SU-DHL-6 (cell line): ENCODE results near the gene MOV10L1.
A peak's percentile ranks its signal among the peaks of the same experiment; 100 is the strongest.
"Not testable (repeated sequence)": the region's sequence is repeated elsewhere in the genome, so short reads cannot be mapped to it uniquely, and the experiment has no call there.

Source experiments
- H2AFZ ChIP-seq: fragments of 200-600 bp; sonication (generic); 2 replicates; pipeline ENCODE4 v1.6.1; 2014; ENCODE audit warnings: low read depth, mild to moderate bottlenecking, moderate library complexity, mixed read lengths, antibody characterized with exemption, low read length; ENCODE audit not compliant: severe bottlenecking
- H3F3A ChIP-seq: fragments of 200-600 bp; shearing (Covaris generic); 2 replicates; pipeline ENCODE4 v1.6.0; 2016; ENCODE audit warnings: antibody characterized with exemption, mild to moderate bottlenecking; ENCODE audit not compliant: insufficient read depth
- H3K27ac ChIP-seq: fragments of 200-600 bp; sonication (generic); 2 replicates; pipeline ENCODE4 v1.5.1; 2016; ENCODE audit warnings: low read depth, mild to moderate bottlenecking, low read length, moderate library complexity, mixed read lengths
- H3K27me3 ChIP-seq: fragments of 200-600 bp; sonication (generic), shearing (Covaris generic); 2 replicates; pipeline ENCODE4 v1.6.0; 2014; ENCODE audit warnings: mild to moderate bottlenecking, low read length
- H3K36me3 ChIP-seq: fragments of 200-600 bp; sonication (generic); 2 replicates; pipeline ENCODE4 v1.6.1; 2014; ENCODE audit warnings: mild to moderate bottlenecking, low read length, mixed read lengths
- H3K4me2 ChIP-seq: fragments of 300-600, 200-600 bp; shearing (Covaris generic), sonication (generic); 2 replicates; pipeline ENCODE4 v1.6.0; 2014; ENCODE audit warnings: low read length, low read depth, mild to moderate bottlenecking; ENCODE audit not compliant: poor library complexity, severe bottlenecking
- H3K4me3 ChIP-seq: fragments of 200-600 bp; sonication (generic); 2 replicates; pipeline ENCODE4 v1.5.1; 2014; ENCODE audit warnings: antibody characterized with exemption, low read length, mild to moderate bottlenecking, mixed read lengths; ENCODE audit not compliant: insufficient read depth, poor library complexity, severe bottlenecking
- H3K79me2 ChIP-seq: fragments of 200-600 bp; sonication (generic); 2 replicates; pipeline ENCODE4 v1.6.1; 2014; ENCODE audit warnings: mild to moderate bottlenecking, low read length, moderate library complexity; ENCODE audit not compliant: insufficient read depth
- H3K9ac ChIP-seq: fragments of 200-600 bp; sonication (generic); 2 replicates; pipeline ENCODE4 v1.7.0; 2014; ENCODE audit warnings: mild to moderate bottlenecking, low read length
- H3K9me2 ChIP-seq: fragments of 200-600 bp; sonication (generic); replicated peaks from 2 replicates; pipeline ENCODE4 v1.6.1; 2014; ENCODE audit warnings: low read length; ENCODE audit not compliant: insufficient read depth
- H3K9me3 ChIP-seq: fragments of 200-600 bp; sonication (generic); 2 replicates; pipeline ENCODE4 v1.6.1; 2014; ENCODE audit warnings: low read length, mixed read lengths; ENCODE audit not compliant: insufficient read depth
- H4K20me1 ChIP-seq: fragments of 200-600 bp; sonication (generic); 2 replicates; pipeline ENCODE4 v1.6.1; 2014; ENCODE audit warnings: low read depth, mild to moderate bottlenecking, antibody characterized with exemption, low read length, moderate library complexity, mixed read lengths
- EZH2phosphoT487 ChIP-seq: fragments of 200-600 bp; sonication (generic), shearing (Covaris generic); conservative IDR thresholded peaks from 2 replicates; pipeline ENCODE4 v1.6.1; 2018; ENCODE audit warnings: mild to moderate bottlenecking, antibody characterized with exemption, low read length, moderate library complexity, mixed read lengths
- TF ChIP-seq, protein P1 (sequence below): fragments of 200-600 bp; sonication (generic); IDR thresholded peaks from one replicate; pipeline ENCODE4 v1.5.1; 2017; ENCODE audit warnings: antibody characterized with exemption, mild to moderate bottlenecking, low read length, moderate library complexity; ENCODE audit not compliant: insufficient read depth, poor library complexity, severe bottlenecking

Gene MOV10L1

DNA sequence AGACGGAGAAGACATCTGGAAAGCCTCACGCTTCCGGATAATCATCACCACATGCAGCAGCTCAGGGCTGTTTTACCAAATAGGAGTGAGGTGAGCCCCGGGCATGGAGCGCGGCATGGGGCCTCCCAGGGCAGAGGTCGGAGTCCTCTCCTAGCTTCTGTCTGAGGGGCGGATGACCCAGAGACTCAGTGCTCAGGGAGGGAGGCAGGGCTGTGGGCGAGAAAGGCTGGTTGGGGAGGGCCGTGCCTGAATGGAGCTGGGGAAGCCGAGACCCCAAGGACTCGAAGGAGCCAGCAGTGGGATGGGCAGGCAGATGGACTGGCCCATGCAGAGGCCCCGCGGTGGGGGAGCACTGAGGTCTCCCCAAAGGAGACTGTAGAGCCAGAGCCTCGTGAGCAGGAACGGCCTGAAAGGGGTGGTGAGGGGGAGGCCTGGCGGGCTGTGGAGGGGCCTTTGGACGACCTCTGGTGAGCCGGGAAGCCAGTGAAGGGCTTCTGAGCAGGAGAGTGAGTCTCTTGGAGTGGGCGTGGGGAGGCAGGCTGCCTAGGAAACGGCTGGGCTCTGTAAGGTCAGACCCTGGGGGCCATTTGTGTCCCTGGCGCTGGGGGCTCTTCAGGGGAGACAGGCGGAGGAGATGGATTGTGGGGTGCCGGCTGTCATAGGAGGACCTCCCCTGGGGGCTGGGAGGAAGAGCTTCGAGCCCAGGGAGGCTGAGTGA lies 56.1 kb downstream of the MOV10L1 start:
- no peaks in the 10 kb centered on the region for H3K9me2 ChIP-seq
- H4K20me1 ChIP-seq, result no peaks in the 10 kb centered on the region
- no peak overlapping the region for H3K4me3 ChIP-seq
- H3K4me2 ChIP-seq, result no peak overlapping the region
- H2AFZ ChIP-seq, result no peak overlapping the region
- no peaks in the 10 kb centered on the region for H3K36me3 ChIP-seq
- no peak for TF ChIP-seq EZH2phosphoT487
- TF ChIP-seq, protein P1, sequence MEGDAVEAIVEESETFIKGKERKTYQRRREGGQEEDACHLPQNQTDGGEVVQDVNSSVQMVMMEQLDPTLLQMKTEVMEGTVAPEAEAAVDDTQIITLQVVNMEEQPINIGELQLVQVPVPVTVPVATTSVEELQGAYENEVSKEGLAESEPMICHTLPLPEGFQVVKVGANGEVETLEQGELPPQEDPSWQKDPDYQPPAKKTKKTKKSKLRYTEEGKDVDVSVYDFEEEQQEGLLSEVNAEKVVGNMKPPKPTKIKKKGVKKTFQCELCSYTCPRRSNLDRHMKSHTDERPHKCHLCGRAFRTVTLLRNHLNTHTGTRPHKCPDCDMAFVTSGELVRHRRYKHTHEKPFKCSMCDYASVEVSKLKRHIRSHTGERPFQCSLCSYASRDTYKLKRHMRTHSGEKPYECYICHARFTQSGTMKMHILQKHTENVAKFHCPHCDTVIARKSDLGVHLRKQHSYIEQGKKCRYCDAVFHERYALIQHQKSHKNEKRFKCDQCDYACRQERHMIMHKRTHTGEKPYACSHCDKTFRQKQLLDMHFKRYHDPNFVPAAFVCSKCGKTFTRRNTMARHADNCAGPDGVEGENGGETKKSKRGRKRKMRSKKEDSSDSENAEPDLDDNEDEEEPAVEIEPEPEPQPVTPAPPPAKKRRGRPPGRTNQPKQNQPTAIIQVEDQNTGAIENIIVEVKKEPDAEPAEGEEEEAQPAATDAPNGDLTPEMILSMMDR, result no peak
- H3K9me3 ChIP-seq, result no peaks in the 10 kb centered on the region
- no peak overlapping the region for H3K27ac ChIP-seq
- no peak overlapping the region for H3K9ac ChIP-seq
- no peaks in the 10 kb centered on the region for H3K79me2 ChIP-seq
- H3F3A ChIP-seq, result no peaks in the 10 kb centered on the region
- no peaks in the 10 kb centered on the region for H3K27me3 ChIP-seq

DNA sequence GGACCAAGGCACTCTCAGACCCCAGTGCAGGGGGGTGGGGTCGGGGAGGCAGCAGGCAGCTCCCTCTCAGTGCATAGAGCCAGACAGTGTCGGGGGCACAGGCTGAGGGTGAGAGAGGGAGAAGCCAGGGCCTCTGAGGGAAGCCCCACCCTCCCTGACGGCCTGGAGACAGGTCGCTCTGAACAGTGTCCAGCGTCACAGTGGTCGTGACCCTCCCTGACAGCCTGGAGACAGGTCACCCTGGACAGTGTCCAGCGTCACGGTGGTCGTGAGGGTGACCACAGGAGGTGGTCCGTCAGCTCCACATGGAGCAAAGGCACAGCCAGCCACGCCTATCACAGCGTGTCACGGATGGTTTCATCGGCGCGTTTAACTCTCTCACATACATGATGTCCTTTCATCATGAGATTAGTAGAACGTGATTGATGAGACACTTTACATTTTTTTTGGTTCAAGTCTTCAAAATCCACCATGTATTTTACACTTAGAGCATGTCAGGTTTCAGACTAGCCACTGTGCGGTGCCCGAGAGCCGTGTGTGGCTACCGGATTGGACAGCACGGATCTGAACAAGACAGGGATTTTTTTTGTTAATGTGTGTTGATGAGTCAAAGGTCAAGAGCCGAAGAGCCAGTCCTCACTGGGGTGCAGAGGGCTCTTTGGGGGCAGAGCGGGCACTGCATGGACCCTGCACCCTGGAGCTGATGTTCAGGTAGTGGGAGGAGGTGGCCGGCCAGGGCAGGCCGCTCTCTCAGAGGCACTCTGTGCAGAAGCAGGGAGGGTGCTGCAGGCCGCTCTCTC lies 56.8 kb downstream of the MOV10L1 start:
- no peak overlapping the region for H3K9ac ChIP-seq
- no peaks in the 10 kb centered on the region for H3K9me3 ChIP-seq
- H3K4me2 ChIP-seq, result no peak overlapping the region
- no peaks in the 10 kb centered on the region for H3K36me3 ChIP-seq
- no peaks in the 10 kb centered on the region for H3K27me3 ChIP-seq
- no peak for TF ChIP-seq EZH2phosphoT487
- TF ChIP-seq, protein P1, result peak; percentile 81
- H4K20me1 ChIP-seq, result no peaks in the 10 kb centered on the region
- no peak overlapping the region for H3K27ac ChIP-seq
- no peak overlapping the region for H2AFZ ChIP-seq
- no peaks in the 10 kb centered on the region for H3K9me2 ChIP-seq
- H3K4me3 ChIP-seq, result no peak overlapping the region
- no peaks in the 10 kb centered on the region for H3K79me2 ChIP-seq
- H3F3A ChIP-seq, result no peaks in the 10 kb centered on the region

DNA sequence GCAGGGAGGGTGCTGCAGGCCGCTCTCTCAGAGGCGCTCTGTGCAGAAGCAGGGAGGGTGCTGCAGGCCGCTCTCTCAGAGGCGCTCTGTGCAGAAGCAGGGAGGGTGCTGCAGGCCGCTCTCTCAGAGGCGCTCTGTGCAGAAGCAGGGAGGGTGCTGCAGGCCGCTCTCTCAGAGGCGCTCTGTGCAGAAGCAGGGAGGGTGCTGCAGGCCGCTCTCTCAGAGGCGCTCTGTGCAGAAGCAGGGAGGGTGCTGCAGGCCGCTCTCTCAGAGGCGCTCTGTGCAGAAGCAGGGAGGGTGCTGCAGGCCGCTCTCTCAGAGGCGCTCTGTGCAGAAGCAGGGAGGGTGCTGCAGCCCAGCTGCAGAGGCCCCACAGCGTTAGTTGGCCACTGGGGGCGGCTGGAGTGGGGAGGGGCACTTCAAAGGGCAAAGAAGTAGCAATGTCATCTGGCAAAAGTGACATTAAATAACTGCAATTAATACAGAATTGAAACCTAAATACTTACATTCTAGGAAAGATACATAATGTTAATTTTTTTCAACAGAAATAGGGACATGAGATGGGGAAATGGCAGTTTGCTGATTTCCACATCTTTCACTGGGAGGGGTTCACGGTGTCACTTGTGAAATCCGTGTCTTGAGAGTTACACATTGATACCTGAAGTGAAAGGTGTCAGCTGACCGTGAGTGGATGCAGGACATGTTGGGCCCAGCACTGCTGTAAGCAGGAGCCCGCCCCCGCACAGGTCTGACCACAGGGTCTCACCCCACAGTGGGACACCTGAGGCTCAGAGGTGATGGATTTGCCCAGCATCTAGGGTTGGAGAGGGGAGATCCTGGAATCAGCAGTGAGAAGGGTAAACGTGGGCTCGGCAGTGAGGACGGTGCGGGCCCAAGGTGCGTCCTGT lies 57.7 kb downstream of the MOV10L1 start:
- not testable (repeated sequence) for H3K4me2 ChIP-seq, H3K27ac ChIP-seq, H3F3A ChIP-seq, H3K36me3 ChIP-seq, H3K9me3 ChIP-seq, H3K79me2 ChIP-seq, H3K27me3 ChIP-seq, H3K9ac ChIP-seq, H3K9me2 ChIP-seq, H4K20me1 ChIP-seq, H2AFZ ChIP-seq, H3K4me3 ChIP-seq
